Endometrial microvascular endothelial cells (primary cell): ENCODE results near the gene CBY1. TPM values are rescaled to one million over a fixed set of nuclear protein-coding genes. Genes with fewer than 3 reads are reported as not detected.
"Not testable (repeated sequence)": the region's sequence is repeated elsewhere in the genome, so short reads cannot be mapped to it uniquely, and the experiment has no call there.

ENCODE experiments used
- in situ Hi-C: cut with HindIII; loops from 2 replicates; pipeline ENCODE4 v1.10.0; 2017; ENCODE audit warnings: low sequenced_read_pairs, low pct_unique_long_range_greater_than_20kb; ENCODE audit errors: inconsistent ontology term
- total RNA-seq: library from RNA; depleted of rRNA; stranded (reverse); fragments of >200 nt; gene quantifications from one replicate; pipeline ENCODE4 v1.2.3, GENCODE V29; 2015; ENCODE audit errors: inconsistent ontology term

The CBY1 gene
- total RNA-seq, 1 donor from 2014 or later = 19.5 TPM

- in situ Hi-C loops = not testable (repeated sequence)
These were observed 12.2 kb upstream of the CBY1 start for GRCh38 chr22:38644245-38644644.

GRCh38 chr22:38645430-38645829 is 11.0 kb upstream of the CBY1 start:
- in situ Hi-C loops = no loop called here

GRCh38 chr22:38649841-38650522 is 6.5 kb upstream of the CBY1 start:
- in situ Hi-C loops = no loop called here

GRCh38 chr22:38652859-38653258 is 3.6 kb upstream of the CBY1 start:
- in situ Hi-C loops = no loop called here

GRCh38 chr22:38653741-38654140 is 2.7 kb upstream of the CBY1 start:
- in situ Hi-C loops = no loop called here

GRCh38 chr22:38655519-38656255 is 751 bp upstream of the CBY1 start:
- in situ Hi-C loops = no loop called here

GRCh38 chr22:38657045-38657909 is 839 bp downstream of the CBY1 start:
- in situ Hi-C loops = no loop called here

- in situ Hi-C loops = no loop called here
These were observed 18.4 kb downstream of the CBY1 start for GRCh38 chr22:38674888-38675287.

GRCh38 chr22:38675833-38676232 is 19.4 kb downstream of the CBY1 start:
- in situ Hi-C loops = no loop called here

- in situ Hi-C loops = no loop called here
These were observed 25.3 kb downstream of the CBY1 start, which contains the start of gene TOMM22 for GRCh38 chr22:38681582-38682335. TOMM22 (plus strand) TSS chr22:38681957; CDS start chr22:38681979, 22 bp downstream.

- in situ Hi-C loops = no loop called here
These were observed 28.5 kb downstream of the CBY1 start for GRCh38 chr22:38684895-38685294.

GRCh38 chr22:38685761-38686160 is 29.3 kb downstream of the CBY1 start:
- in situ Hi-C loops = no loop called here

- in situ Hi-C loops = no loop called here
These were observed 33.2 kb downstream of the CBY1 start for GRCh38 chr22:38689651-38690050.

- in situ Hi-C loops = no loop called here
These were observed 37.6 kb downstream of the CBY1 start for GRCh38 chr22:38694049-38694448.

GRCh38 chr22:38694940-38695339 is 38.5 kb downstream of the CBY1 start:
- in situ Hi-C loops = no loop called here

- in situ Hi-C loops = no loop called here
These were observed 40.4 kb downstream of the CBY1 start for GRCh38 chr22:38696606-38697424.

GRCh38 chr22:38697425-38698089 is 41.1 kb downstream of the CBY1 start:
- in situ Hi-C loops = no loop called here
